HEK293T (cell line): Measurements from ENCODE around the gene CCP110.

ENCODE experiments used
- FOXA1 ChIP-seq: fragments of 450-650 bp; IDR thresholded peaks from 2 replicates; pipeline ENCODE4 v1.6.1; 2016; ENCODE audit warnings: mild to moderate bottlenecking
- FOXM1 ChIP-seq: fragments of 450-650 bp; IDR thresholded peaks from 2 replicates; pipeline ENCODE4 v1.6.1; 2017; ENCODE audit warnings: mild to moderate bottlenecking, borderline replicate concordance
- SP1 ChIP-seq: fragments of 450-650 bp; IDR thresholded peaks from 2 replicates; pipeline ENCODE4 v1.6.1; 2017
- TF ChIP-seq, protein P1 (sequence below): fragments of 450-650 bp; IDR thresholded peaks from 2 replicates; pipeline ENCODE4 v1.6.1; 2016

DNA sequence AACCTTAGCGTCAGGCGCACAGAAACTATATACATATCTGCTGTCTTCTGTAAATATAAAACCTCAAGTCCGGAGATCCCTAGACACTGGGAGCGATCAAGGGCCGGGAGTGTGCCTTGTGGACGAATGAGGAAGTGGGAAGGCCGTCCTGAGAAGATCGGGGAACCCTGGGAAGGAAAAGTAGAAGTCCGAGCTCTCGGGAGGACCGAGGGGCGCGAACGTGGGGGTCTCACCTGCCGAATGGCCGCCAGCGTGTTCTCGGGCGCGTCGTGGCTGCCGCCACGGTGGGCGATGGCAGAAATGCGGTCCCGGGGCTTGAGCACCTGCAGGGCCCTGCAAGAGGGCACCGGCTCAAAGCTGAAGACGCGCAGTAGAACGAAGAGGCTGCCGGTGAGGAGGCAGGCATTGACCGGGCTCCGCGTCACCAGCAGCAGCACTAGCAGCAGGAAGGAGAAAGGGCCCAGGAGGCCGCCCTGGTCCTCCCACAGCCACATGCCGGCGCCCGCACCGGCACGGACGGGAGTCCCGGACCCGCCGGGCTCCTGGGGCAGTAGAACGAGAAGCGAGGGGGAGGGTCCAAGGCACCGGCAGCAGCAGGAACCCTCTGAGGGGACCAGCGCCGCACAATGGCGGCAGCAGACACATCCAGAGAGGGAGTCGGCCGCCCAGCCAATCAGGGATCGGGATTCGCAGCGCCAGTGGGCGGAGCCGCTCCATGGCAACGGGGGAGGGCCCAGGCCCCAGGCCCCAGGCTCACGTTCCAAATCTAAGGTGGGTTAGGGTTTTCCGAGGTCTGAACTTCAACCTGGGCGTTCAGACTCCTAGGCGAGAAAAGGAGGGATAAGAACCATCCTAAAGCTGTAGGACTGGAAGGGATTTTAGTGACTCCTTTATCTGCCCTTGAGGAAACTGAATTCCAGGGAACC is 2.0 kb upstream of the CCP110 start, which contains the start of gene GDE1:
- no peak for TF ChIP-seq SP1
- TF ChIP-seq FOXA1 = no peak
- no peak for TF ChIP-seq FOXM1
- TF ChIP-seq, protein P1, sequence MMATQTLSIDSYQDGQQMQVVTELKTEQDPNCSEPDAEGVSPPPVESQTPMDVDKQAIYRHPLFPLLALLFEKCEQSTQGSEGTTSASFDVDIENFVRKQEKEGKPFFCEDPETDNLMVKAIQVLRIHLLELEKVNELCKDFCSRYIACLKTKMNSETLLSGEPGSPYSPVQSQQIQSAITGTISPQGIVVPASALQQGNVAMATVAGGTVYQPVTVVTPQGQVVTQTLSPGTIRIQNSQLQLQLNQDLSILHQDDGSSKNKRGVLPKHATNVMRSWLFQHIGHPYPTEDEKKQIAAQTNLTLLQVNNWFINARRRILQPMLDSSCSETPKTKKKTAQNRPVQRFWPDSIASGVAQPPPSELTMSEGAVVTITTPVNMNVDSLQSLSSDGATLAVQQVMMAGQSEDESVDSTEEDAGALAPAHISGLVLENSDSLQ = no peak
